ENCODE results near the gene ANKRD63. TPM values are rescaled to one million over a fixed set of nuclear protein-coding genes. Genes with fewer than 3 reads are reported as not detected.
A peak's percentile ranks its signal among the peaks of the same experiment; 100 is the strongest.

ANKRD63 gene, protein sequence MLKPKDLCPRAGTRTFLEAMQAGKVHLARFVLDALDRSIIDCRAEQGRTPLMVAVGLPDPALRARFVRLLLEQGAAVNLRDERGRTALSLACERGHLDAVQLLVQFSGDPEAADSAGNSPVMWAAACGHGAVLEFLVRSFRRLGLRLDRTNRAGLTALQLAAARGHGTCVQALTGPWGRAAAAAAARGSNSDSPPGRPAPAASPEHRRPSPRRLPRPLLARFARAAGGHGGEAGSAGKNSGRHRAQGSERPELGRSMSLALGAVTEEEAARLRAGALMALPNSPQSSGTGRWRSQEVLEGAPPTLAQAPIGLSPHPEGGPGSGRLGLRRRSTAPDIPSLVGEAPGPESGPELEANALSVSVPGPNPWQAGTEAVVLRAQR
- not detected for total RNA-seq

DNA sequence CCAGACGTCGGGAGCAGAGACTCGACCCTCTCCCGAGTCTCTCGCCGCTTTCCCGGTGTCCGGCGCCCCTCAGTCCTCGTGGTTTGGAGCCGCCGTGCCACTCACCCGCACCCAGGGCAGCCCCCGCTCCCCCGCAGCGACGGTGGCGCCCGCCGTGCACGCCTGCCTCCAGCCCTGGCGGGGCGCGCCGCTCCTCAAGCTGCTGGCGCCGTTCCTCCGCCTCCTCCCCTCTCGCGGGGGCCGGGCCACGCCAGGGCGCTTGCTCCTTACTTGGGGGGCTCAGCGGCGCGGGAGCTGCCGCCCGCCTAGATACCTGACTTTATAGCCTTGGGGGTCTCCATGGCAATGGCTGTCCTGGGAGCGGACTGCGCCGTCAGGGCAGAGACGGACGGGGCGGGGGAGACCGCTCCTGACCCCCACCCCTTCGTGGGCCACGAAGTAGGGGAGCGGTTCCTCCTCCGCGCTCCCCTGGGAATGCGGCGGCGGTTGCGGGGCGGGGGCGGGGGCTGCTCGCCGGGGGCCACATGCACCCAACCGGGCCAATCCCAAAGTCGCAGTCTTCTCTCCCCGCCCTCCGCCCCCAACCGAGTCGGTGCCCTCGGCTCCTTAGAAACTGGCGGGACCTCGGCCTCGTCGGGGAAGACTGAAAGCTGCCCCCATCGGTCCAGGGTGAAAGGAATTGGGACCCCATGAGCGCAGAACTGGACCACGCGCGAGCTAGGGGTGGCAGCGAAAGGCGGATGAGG, at the start of gene ANKRD63:
Gene ANKRD63 (minus strand): TSS at position 196 of the 746 bp plus-strand sequence. CDS start 478 bp downstream, outside the sequence.
- DNase-seq (ENCODE audit: low spot score) = no peak

GRCh38 chr15:40332113-40332781, 49.4 kb upstream of the ANKRD63 start:
- no peak for DNase-seq (ENCODE audit: low spot score)

DNA sequence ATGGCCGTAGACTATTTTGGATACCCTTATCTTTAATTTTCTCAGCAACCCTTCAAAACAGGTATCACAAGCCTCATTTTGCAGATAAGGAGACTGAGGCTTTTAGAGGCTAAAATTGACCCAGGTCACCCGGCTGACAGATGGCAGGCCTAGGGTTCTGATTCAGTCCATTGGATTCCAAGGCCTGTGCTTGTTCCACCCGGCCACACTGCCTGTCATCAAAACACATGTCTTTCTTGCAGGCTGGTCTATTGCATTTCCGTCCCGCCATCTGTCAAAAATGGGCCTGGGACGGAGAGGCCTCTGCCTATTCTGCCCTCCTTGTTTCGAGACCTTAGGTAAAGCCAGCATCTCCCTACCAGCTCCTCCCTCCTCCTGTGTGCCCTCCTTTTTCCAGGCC, 48.8 kb upstream of the ANKRD63 start:
- no peak for DNase-seq (ENCODE audit: low spot score)

DNA sequence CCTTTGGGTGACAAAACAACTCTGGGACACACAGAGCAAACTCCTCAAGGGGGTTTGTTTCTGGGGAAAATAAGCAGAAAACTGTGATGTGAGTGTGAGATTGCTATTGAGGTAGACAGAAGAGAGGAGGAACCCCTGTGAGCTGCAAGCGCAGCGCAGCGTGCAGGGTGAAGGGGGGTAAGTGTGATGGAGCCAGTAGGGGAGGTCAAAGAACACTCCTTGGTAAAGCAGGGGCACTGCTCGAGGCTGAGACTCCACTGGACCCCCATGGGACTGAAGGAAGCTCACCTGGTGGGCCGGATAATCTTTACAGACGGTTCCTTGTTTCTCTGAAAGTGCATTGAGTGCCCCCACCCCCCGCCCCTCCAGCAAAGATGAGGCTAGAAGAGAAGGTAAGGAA, 48.2 kb upstream of the ANKRD63 start:
- DNase-seq (ENCODE audit: low spot score) = no peak

DNA sequence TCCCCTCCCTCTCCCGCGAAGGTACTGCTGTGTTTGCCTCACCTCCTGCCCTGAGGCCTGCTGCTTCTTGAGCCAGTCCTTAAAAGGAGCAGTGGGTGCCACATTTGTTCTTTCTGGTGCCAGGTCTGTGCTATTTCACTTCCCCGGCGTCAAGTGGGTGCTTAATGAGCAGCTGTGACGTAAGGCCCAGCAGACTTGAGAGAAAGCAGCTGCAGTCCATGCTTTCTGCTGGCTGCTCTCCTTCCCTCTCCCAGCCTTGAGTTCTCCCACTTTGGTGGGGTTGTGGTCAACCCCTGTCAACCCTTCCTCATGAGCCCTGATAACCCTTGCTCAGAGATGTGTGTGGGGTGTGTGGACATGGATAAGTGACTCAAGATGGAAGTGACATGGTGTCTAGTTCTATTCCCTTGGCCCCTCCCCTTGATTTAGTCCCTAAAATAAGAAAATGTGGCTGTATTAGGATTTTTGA, 47.5 kb upstream of the ANKRD63 start:
- no peak for DNase-seq (ENCODE audit: low spot score)

GRCh38 chr15:40329804-40330203, 46.9 kb upstream of the ANKRD63 start:
- DNase-seq (ENCODE audit: low spot score) = no peak

DNA sequence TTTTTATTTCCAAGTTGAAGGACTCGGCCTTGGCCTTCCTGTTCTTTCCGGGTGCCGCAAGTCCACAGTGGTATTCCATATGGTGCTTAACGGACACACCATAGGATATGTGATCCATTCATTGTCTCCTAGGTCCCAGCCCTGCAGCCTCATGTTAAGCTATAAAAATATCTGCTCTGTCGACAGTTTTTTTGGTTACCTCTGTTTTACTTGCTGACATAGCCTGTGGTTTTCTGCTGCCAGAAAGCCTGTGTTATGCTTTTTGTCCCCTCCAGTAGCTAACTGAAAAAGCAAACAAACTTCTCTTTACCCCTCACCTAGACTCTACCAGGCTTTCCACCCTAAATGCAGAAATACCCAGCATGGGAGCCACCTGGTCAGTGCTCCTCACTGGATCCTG, 45.9 kb upstream of the ANKRD63 start:
- DNase-seq (ENCODE audit: low spot score) = no peak

DNA sequence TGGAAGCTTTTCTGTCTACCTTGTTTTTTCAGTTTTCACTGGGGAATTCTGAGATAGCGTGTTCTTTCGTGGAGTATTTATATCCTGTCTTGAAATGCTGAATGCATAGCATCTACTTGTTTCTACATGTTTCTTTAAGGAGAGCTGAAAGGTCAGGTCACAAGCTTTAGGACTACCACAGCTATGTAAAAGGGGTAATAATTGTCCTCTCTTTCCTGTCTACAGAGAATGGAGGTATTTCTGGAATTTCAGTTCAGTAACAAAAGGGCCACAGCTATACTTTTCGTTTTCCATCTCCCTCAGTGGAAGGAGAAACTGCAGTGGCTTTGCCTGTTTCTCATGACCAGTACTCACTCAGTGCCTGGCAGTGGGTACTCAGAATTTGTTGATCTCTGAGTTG, 45.3 kb upstream of the ANKRD63 start:
- no peak for DNase-seq (ENCODE audit: low spot score)

GRCh38 chr15:40327457-40327856, 44.6 kb upstream of the ANKRD63 start:
- no peak for DNase-seq (ENCODE audit: low spot score)

- DNase-seq (ENCODE audit: low spot score) = no peak
Measured at GRCh38 chr15:40325700-40326099, 42.8 kb upstream of the ANKRD63 start.

DNA sequence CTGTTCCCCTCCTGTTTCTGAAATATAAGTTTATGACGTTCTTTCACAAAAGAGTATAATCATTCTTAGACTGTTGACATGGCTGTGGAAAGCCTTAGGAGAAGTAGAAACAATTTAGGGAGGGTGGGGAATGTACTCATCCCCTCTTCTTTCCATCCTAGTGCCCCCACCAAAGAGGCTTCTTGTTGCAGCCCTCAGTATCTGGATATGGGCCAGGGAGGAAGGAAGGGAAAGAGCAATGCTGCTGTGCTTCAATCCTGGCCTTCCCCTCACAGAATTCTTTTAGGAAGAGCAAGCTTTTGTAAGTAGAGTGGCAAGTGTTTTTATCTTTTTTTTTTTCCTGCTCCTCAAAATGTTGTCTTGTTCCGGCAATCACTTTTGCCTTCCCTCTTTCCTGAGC, 42.3 kb upstream of the ANKRD63 start:
- no peak for DNase-seq (ENCODE audit: low spot score)

DNA sequence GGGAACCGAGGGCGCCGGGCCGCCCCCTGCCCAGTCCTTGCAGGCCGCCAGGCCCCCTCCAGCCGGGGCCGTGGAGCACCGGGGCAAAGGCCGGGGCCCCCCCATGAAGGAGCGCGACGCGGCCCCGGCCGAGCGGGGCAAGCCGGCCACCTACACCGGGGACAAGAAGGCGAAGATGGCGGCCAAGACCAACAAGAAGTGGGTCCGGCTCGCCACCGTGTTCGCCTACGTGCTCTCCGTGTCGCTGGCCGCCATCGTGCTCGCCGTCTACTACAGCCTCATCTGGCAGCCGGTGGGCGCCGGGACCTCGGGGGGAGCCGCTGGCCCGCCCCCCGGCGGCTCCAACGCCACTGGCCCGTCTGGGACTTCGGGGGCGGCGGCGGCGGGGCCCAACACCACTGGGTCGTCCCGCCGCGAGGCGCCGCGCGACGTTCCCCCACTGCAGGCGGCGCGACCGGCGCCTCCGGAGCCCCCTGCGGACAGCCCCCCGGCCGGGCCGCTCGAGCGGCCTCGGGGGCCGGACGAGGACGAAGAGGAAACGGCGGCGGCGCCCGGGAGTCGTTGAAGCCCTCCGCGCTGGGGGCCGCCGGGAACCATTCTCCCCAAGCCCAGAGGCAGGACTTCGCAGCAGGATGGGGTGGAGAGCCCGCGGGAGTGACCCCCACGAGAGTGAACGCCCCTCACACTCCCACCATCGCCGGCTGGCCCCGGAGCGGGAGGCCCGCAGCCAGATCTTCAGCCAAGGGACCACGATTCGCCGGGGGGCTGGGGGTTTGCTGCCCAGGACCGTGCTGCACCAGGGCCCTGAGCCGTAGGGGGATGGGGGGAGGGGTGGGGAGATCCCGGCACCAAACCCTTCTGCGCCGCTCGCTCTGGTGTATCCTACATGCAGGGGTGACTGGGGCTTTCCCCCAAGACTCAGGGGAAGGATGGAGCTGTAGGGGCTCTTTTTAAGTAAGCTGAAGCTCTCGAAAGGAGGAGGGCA, 41.4 kb upstream of the ANKRD63 start:
- DNase-seq (ENCODE audit: low spot score) = no peak

- peak; percentile 92 for DNase-seq (ENCODE audit: low spot score)
Measured at GRCh38 chr15:40323239-40323952, 40.5 kb upstream of the ANKRD63 start, which contains the start of gene INAFM2. Gene INAFM2 (plus strand): TSS chr15:40323692. CDS start chr15:40324056, 364 bp downstream.

- no peak for DNase-seq (ENCODE audit: low spot score)
Measured at GRCh38 chr15:40322531-40323238, 39.8 kb upstream of the ANKRD63 start.

GRCh38 chr15:40320931-40321371, 38.1 kb upstream of the ANKRD63 start:
- no peak for DNase-seq (ENCODE audit: low spot score)

GRCh38 chr15:40320409-40320808, 37.5 kb upstream of the ANKRD63 start:
- DNase-seq (ENCODE audit: low spot score) = no peak

GRCh38 chr15:40317580-40317979, 34.7 kb upstream of the ANKRD63 start:
- DNase-seq (ENCODE audit: low spot score) = no peak

DNA sequence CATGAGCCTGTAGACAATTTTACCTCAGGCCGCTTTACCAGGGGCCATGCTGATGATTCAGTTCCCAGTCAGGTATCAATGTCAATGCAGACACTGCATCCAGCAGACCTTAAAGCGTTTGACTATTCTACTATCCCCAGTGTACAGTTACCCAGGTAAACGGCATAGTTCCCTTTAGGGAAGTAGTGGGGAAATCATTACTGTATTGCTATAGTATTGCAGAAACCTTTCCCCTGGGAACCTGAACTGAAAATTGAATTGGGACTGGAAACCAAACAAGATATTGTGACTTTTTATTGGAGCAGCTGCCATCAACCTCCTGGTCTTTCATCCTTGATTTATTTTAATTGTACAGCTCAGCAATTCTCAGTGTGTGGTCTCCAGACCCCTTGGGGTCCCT, 34.1 kb upstream of the ANKRD63 start:
- DNase-seq (ENCODE audit: low spot score) = no peak

- DNase-seq (ENCODE audit: low spot score) = no peak
Measured at GRCh38 chr15:40314723-40315276, 31.9 kb upstream of the ANKRD63 start.
